K562 (cell line): ENCODE results near the gene GABBR1. TPM values are rescaled to one million over a fixed set of nuclear protein-coding genes. Genes with fewer than 3 reads are reported as not detected.

Source experiments
- CAMTA2 ChIP-seq: fragments of 250-450 bp; sonication (Bioruptor Pico); conservative IDR thresholded peaks from 2 replicates; pipeline ENCODE4 v1.5.1; 2022
- CHD4 ChIP-seq: fragments of 200-600 bp; sonication (generic); IDR thresholded peaks from 3 replicates; pipeline ENCODE4 v1.6.1; 2012; ENCODE audit warnings: low read depth, mild to moderate bottlenecking, mixed read lengths, low read length, inconsistent platforms; ENCODE audit not compliant: insufficient read depth, insufficient replicate concordance, poor library complexity, severe bottlenecking
- LARP7 ChIP-seq: fragments of 450-650 bp; IDR thresholded peaks from 2 replicates; pipeline ENCODE4 v1.6.1; 2016
- MECOM ChIP-seq: fragments of 250-450 bp; sonication (Bioruptor Pico); IDR thresholded peaks from 2 replicates; pipeline ENCODE4 v1.8.0; 2022; ENCODE audit warnings: inconsistent platforms
- NCOA1 ChIP-seq: fragments of 450-650 bp; IDR thresholded peaks from 2 replicates; pipeline ENCODE4 v1.6.1; 2016; ENCODE audit warnings: low read depth
- RBM14 ChIP-seq: fragments of 200-400 bp; formaldehyde crosslinking; IDR thresholded peaks from 2 replicates; pipeline ENCODE4 v1.6.1; 2018; ENCODE audit warnings: low read depth, mild to moderate bottlenecking, low read length, moderate library complexity, borderline replicate concordance; ENCODE audit not compliant: insufficient read depth
- TAF1 ChIP-seq: IDR thresholded peaks from 2 replicates; pipeline ENCODE4 v1.6.1; 2011; ENCODE audit warnings: mild to moderate bottlenecking, low read length, moderate library complexity; ENCODE audit not compliant: insufficient read depth, control insufficient read depth, severe bottlenecking; ENCODE audit errors: extremely low read depth
- ZFP30 ChIP-seq: fragments of 250-450 bp; sonication (Bioruptor Pico); IDR thresholded peaks from 2 replicates; pipeline ENCODE4 v1.8.0; 2022; ENCODE audit warnings: moderate library complexity, mild to moderate bottlenecking, inconsistent platforms, borderline replicate concordance
- ZNF561 ChIP-seq: fragments of 450-650 bp; formaldehyde crosslinking; conservative IDR thresholded peaks from 2 replicates; pipeline ENCODE4 v1.4.0; 2020; ENCODE audit warnings: mild to moderate bottlenecking, moderate library complexity
- polyA plus RNA-seq, 8 experiments: library from polyadenylated mRNA; depleted of rRNA in 4 of 8; stranded (reverse) in 5 of 8; unstranded in 3 of 8; fragments of >200 nt; fragmentation: Nextera tagmentation in 2 of 8; fragmentation: Illumina TruSeq in 1 of 8; extraction: Ambion mirVana in 2 of 8; extraction: Trizol in 1 of 8; gene quantifications; 2 replicates each; pipeline versions ENCODE4 v1.2.1 to v1.2.3, GENCODE V29; 2011 to 2014; ENCODE audit warnings: inconsistent platforms in 1 of 8, missing spikeins in 1 of 8
- total RNA-seq, 7 experiments: library from RNA; depleted of rRNA in 6 of 7; stranded (reverse); fragments of >200 nt in 6 of 7; fragmentation: Illumina TruSeq in 2 of 7; extraction: Trizol in 2 of 7; gene quantifications; 2 replicates each; pipeline versions ENCODE4 v1.2.1 to v1.2.3, GENCODE V29; 2011 to 2021; ENCODE audit warnings: low replicate concordance in 1 of 7
- TF ChIP-seq, protein P1 (sequence below): fragments of 450-650 bp; IDR thresholded peaks from 2 replicates; pipeline ENCODE4 v1.6.1; 2016; ENCODE audit warnings: mild to moderate bottlenecking, moderate library complexity
- TF ChIP-seq, protein P2 (sequence below): sonication (generic); formaldehyde crosslinking; IDR thresholded peaks from 2 replicates; pipeline ENCODE4 v1.8.0; 2023; ENCODE audit warnings: mild to moderate bottlenecking, missing genetic modification reagents

GABBR1 gene
- total and polyA plus RNA-seq, 9 of the 15 experiments (the other 6 are each of a cell fraction or from before 2014, with no cell fraction given): 2.2 to 48.3 (median 20.8) TPM

- TF ChIP-seq LARP7 (peak; percentile 97; the same call in 1 of the 2 replicates), RBM14 (no peak), ZFP30 (no peak), MECOM (no peak), NCOA1 (no peak), CAMTA2 (CRISPR knock-in tag) (no peak), CHD4 (no peak), TAF1 (peak; percentile 33), ZNF561 (CRISPR knock-in tag) (no peak)
- TF ChIP-seq, protein P1, sequence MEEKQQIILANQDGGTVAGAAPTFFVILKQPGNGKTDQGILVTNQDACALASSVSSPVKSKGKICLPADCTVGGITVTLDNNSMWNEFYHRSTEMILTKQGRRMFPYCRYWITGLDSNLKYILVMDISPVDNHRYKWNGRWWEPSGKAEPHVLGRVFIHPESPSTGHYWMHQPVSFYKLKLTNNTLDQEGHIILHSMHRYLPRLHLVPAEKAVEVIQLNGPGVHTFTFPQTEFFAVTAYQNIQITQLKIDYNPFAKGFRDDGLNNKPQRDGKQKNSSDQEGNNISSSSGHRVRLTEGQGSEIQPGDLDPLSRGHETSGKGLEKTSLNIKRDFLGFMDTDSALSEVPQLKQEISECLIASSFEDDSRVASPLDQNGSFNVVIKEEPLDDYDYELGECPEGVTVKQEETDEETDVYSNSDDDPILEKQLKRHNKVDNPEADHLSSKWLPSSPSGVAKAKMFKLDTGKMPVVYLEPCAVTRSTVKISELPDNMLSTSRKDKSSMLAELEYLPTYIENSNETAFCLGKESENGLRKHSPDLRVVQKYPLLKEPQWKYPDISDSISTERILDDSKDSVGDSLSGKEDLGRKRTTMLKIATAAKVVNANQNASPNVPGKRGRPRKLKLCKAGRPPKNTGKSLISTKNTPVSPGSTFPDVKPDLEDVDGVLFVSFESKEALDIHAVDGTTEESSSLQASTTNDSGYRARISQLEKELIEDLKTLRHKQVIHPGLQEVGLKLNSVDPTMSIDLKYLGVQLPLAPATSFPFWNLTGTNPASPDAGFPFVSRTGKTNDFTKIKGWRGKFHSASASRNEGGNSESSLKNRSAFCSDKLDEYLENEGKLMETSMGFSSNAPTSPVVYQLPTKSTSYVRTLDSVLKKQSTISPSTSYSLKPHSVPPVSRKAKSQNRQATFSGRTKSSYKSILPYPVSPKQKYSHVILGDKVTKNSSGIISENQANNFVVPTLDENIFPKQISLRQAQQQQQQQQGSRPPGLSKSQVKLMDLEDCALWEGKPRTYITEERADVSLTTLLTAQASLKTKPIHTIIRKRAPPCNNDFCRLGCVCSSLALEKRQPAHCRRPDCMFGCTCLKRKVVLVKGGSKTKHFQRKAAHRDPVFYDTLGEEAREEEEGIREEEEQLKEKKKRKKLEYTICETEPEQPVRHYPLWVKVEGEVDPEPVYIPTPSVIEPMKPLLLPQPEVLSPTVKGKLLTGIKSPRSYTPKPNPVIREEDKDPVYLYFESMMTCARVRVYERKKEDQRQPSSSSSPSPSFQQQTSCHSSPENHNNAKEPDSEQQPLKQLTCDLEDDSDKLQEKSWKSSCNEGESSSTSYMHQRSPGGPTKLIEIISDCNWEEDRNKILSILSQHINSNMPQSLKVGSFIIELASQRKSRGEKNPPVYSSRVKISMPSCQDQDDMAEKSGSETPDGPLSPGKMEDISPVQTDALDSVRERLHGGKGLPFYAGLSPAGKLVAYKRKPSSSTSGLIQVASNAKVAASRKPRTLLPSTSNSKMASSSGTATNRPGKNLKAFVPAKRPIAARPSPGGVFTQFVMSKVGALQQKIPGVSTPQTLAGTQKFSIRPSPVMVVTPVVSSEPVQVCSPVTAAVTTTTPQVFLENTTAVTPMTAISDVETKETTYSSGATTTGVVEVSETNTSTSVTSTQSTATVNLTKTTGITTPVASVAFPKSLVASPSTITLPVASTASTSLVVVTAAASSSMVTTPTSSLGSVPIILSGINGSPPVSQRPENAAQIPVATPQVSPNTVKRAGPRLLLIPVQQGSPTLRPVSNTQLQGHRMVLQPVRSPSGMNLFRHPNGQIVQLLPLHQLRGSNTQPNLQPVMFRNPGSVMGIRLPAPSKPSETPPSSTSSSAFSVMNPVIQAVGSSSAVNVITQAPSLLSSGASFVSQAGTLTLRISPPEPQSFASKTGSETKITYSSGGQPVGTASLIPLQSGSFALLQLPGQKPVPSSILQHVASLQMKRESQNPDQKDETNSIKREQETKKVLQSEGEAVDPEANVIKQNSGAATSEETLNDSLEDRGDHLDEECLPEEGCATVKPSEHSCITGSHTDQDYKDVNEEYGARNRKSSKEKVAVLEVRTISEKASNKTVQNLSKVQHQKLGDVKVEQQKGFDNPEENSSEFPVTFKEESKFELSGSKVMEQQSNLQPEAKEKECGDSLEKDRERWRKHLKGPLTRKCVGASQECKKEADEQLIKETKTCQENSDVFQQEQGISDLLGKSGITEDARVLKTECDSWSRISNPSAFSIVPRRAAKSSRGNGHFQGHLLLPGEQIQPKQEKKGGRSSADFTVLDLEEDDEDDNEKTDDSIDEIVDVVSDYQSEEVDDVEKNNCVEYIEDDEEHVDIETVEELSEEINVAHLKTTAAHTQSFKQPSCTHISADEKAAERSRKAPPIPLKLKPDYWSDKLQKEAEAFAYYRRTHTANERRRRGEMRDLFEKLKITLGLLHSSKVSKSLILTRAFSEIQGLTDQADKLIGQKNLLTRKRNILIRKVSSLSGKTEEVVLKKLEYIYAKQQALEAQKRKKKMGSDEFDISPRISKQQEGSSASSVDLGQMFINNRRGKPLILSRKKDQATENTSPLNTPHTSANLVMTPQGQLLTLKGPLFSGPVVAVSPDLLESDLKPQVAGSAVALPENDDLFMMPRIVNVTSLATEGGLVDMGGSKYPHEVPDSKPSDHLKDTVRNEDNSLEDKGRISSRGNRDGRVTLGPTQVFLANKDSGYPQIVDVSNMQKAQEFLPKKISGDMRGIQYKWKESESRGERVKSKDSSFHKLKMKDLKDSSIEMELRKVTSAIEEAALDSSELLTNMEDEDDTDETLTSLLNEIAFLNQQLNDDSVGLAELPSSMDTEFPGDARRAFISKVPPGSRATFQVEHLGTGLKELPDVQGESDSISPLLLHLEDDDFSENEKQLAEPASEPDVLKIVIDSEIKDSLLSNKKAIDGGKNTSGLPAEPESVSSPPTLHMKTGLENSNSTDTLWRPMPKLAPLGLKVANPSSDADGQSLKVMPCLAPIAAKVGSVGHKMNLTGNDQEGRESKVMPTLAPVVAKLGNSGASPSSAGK: peak; percentile 81
- TF ChIP-seq, protein P2, sequence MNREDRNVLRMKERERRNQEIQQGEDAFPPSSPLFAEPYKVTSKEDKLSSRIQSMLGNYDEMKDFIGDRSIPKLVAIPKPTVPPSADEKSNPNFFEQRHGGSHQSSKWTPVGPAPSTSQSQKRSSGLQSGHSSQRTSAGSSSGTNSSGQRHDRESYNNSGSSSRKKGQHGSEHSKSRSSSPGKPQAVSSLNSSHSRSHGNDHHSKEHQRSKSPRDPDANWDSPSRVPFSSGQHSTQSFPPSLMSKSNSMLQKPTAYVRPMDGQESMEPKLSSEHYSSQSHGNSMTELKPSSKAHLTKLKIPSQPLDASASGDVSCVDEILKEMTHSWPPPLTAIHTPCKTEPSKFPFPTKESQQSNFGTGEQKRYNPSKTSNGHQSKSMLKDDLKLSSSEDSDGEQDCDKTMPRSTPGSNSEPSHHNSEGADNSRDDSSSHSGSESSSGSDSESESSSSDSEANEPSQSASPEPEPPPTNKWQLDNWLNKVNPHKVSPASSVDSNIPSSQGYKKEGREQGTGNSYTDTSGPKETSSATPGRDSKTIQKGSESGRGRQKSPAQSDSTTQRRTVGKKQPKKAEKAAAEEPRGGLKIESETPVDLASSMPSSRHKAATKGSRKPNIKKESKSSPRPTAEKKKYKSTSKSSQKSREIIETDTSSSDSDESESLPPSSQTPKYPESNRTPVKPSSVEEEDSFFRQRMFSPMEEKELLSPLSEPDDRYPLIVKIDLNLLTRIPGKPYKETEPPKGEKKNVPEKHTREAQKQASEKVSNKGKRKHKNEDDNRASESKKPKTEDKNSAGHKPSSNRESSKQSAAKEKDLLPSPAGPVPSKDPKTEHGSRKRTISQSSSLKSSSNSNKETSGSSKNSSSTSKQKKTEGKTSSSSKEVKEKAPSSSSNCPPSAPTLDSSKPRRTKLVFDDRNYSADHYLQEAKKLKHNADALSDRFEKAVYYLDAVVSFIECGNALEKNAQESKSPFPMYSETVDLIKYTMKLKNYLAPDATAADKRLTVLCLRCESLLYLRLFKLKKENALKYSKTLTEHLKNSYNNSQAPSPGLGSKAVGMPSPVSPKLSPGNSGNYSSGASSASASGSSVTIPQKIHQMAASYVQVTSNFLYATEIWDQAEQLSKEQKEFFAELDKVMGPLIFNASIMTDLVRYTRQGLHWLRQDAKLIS: no peak
Observed at GRCh38 chr6:29628419-29629281, 4.3 kb downstream of the GABBR1 start (continued).
